Measurements from ENCODE around the gene CCDC107.

DNA sequence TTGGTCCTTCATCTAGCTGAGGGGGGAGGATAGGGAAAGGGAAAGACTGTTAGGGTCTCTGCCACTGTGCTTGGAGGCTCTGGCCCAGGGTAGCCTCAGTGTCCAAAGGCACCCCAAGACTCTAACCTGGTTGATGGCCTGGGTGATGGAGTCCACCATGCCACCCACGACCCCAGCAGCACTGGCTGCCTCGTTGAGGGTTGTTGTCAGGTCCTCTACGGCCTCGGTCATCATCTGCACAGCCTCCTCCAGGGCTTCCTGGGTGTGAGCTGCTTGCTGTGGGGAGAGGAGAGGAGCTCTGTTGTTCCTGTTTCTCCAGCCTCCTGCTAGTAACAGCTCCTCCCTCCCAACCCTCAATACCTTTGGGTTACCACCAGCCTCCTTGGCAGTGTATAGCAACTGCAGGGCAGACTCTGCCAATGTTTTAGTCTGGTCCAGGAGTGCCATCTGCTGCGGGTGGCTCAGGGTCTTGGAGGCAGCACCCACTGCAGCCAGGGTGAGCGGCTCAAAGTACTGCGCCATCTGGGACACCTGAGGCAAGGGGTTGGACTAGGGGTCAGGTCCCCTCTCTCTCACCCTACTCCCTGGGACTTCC lies 47.8 kb downstream of the CCDC107 start:
- TF ChIP-seq, protein P1, sequence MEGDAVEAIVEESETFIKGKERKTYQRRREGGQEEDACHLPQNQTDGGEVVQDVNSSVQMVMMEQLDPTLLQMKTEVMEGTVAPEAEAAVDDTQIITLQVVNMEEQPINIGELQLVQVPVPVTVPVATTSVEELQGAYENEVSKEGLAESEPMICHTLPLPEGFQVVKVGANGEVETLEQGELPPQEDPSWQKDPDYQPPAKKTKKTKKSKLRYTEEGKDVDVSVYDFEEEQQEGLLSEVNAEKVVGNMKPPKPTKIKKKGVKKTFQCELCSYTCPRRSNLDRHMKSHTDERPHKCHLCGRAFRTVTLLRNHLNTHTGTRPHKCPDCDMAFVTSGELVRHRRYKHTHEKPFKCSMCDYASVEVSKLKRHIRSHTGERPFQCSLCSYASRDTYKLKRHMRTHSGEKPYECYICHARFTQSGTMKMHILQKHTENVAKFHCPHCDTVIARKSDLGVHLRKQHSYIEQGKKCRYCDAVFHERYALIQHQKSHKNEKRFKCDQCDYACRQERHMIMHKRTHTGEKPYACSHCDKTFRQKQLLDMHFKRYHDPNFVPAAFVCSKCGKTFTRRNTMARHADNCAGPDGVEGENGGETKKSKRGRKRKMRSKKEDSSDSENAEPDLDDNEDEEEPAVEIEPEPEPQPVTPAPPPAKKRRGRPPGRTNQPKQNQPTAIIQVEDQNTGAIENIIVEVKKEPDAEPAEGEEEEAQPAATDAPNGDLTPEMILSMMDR (IDR thresholded peaks at IDR 0.05), result no peak
- no peak for TF ChIP-seq POLR2AphosphoS5 (IDR thresholded peaks at IDR 0.05)
